SU-DHL-6 (cell line): ENCODE results near the gene ARAF.

Experiments used
- CTCF ChIP-seq: fragments of 200-600 bp; sonication (generic); IDR thresholded peaks from one replicate; pipeline ENCODE4 v1.5.1; 2017; ENCODE audit warnings: antibody characterized with exemption, mild to moderate bottlenecking, low read length, moderate library complexity; ENCODE audit not compliant: insufficient read depth, poor library complexity, severe bottlenecking
- EZH2phosphoT487 ChIP-seq: fragments of 200-600 bp; sonication (generic), shearing (Covaris generic); conservative IDR thresholded peaks from 2 replicates; pipeline ENCODE4 v1.6.1; 2018; ENCODE audit warnings: mild to moderate bottlenecking, antibody characterized with exemption, low read length, moderate library complexity, mixed read lengths

- TF ChIP-seq CTCF (no peak), EZH2phosphoT487 (no peak)
Observed at GRCh38 chrX:47611489-47611888, 50.5 kb downstream of the ARAF start.
